RWPE2 (cell line): ENCODE measurements around the gene USE1.

ENCODE experiments used
- ATAC-seq: fragments of 200-7000 bp; cut with Tn5 transposase; 3 replicates; pipeline ENCODE4 v1.9.1; 2021; ENCODE audit warnings: low read depth
- DNase-seq: peaks from one replicate; pipeline ENCODE4 v3.0.0-alpha.2; 2020; ENCODE audit warnings: low spot score
- H3K27ac ChIP-seq: fragments of 450-650 bp; 2 replicates; pipeline ENCODE4 v1.5.1; 2017; ENCODE audit warnings: mild to moderate bottlenecking; ENCODE audit not compliant: poor library complexity, severe bottlenecking
- H3K27me3 ChIP-seq: fragments of 250-450 bp; sonication (Bioruptor Pico); 2 replicates; pipeline ENCODE4 v1.5.1; 2021; ENCODE audit warnings: mild to moderate bottlenecking, moderate library complexity; ENCODE audit not compliant: insufficient read depth, poor library complexity, severe bottlenecking
- H3K36me3 ChIP-seq: fragments of 250-450 bp; sonication (Bioruptor Pico); 2 replicates; pipeline ENCODE4 v1.5.1; 2020; ENCODE audit warnings: low read depth, mild to moderate bottlenecking, moderate library complexity
- H3K4me1 ChIP-seq: fragments of 250-450 bp; sonication (Bioruptor Pico); 2 replicates; pipeline ENCODE4 v1.5.1; 2021; ENCODE audit warnings: mild to moderate bottlenecking, moderate library complexity; ENCODE audit not compliant: insufficient read depth, poor library complexity, severe bottlenecking
- H3K4me3 ChIP-seq: fragments of 250-450 bp; sonication (Bioruptor Pico); 2 replicates; pipeline ENCODE4 v1.5.1; 2021; ENCODE audit warnings: mild to moderate bottlenecking, moderate library complexity; ENCODE audit not compliant: severe bottlenecking
- H3K9me3 ChIP-seq: fragments of 250-450 bp; sonication (Bioruptor Pico); 2 replicates; pipeline ENCODE4 v1.5.1; 2021; ENCODE audit warnings: mild to moderate bottlenecking, moderate library complexity; ENCODE audit not compliant: severe bottlenecking
- TF ChIP-seq, protein P1 (sequence below): fragments of 450-650 bp; IDR thresholded peaks from one replicate; pipeline ENCODE4 v1.5.1; 2017; ENCODE audit warnings: mild to moderate bottlenecking, moderate library complexity; ENCODE audit not compliant: poor library complexity, severe bottlenecking

Gene USE1, protein sequence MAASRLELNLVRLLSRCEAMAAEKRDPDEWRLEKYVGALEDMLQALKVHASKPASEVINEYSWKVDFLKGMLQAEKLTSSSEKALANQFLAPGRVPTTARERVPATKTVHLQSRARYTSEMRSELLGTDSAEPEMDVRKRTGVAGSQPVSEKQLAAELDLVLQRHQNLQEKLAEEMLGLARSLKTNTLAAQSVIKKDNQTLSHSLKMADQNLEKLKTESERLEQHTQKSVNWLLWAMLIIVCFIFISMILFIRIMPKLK

DNA sequence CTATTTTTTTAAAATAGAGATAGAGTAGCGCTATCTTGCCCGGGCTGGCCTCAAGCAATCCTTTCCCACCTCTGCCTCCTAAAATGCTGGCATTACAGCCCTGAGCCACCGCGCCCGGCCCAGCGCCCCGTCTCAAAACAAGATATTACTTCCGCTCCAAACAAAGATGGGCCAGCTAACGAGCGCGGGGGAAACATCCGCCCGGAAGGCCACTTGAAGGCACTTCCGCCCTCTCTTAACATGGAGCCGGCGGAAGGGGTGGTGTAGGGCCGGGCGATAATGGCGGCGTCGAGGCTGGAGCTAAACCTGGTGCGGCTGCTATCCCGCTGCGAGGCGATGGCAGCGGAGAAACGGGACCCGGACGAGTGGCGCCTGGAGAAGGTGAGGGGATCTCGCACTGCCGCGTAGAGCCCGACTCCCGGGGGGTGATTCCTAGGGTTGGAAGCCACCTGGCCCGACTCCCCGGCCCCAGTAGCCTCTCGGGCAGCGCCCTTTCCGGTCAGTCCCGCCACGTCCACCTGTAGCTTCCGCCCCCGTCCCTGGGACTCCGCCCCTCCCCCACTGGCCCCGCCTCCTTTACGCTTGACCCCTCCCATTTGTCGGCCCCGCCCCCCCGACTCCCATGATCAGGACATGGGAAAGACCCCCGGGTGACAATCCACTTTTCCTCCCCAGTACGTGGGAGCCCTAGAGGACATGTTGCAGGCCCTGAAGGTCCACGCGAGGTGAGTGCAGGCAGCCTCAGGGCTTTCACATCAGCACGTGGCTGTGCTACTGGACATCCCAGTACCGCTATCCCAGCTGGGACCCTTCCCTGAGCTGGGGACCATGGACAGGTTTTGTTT is at the start of gene USE1:
TSS of gene USE1 (plus strand) at position 231 of the 845 bp plus-strand sequence. CDS start at position 280, 49 bp downstream.
- H3K27ac ChIP-seq: peak within 1 kb of the TSS; percentile 80
- no peaks in the 10 kb centered on the region for H3K9me3 ChIP-seq
- TF ChIP-seq, protein P1, sequence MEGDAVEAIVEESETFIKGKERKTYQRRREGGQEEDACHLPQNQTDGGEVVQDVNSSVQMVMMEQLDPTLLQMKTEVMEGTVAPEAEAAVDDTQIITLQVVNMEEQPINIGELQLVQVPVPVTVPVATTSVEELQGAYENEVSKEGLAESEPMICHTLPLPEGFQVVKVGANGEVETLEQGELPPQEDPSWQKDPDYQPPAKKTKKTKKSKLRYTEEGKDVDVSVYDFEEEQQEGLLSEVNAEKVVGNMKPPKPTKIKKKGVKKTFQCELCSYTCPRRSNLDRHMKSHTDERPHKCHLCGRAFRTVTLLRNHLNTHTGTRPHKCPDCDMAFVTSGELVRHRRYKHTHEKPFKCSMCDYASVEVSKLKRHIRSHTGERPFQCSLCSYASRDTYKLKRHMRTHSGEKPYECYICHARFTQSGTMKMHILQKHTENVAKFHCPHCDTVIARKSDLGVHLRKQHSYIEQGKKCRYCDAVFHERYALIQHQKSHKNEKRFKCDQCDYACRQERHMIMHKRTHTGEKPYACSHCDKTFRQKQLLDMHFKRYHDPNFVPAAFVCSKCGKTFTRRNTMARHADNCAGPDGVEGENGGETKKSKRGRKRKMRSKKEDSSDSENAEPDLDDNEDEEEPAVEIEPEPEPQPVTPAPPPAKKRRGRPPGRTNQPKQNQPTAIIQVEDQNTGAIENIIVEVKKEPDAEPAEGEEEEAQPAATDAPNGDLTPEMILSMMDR: no peak
- H3K36me3 ChIP-seq: peaks cover 11% of the 10 kb centered on the region
- H3K4me3 ChIP-seq: peak within 1 kb of the TSS; percentile 91
- H3K4me1 ChIP-seq: peaks cover 3% of the 10 kb centered on the region
- peak; percentile 94 for ATAC-seq
- peak; percentile 91 for DNase-seq
- H3K27me3 ChIP-seq: no peaks in the 10 kb centered on the region

DNA sequence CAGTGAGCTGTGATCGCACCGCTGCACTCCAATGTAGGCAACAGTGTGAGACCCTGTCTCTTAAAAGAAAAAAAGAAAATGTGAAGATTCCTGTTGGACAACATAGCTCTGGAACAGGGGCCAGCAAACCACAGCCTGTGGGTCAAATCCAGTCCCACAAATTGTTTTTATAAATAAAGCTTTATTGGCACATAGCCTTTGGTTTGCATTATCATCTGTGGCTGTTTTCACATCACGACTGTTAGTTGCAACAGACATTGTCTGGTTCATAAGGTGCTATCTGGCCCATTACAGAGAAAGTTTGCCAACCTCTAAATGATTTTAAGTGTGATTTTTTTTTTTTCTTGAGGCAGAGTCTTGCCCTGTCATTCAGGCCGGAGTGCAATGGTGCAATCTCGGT is 49.4 kb upstream of the USE1 start:
- H3K4me1 ChIP-seq: no peaks in the 10 kb centered on the region

DNA sequence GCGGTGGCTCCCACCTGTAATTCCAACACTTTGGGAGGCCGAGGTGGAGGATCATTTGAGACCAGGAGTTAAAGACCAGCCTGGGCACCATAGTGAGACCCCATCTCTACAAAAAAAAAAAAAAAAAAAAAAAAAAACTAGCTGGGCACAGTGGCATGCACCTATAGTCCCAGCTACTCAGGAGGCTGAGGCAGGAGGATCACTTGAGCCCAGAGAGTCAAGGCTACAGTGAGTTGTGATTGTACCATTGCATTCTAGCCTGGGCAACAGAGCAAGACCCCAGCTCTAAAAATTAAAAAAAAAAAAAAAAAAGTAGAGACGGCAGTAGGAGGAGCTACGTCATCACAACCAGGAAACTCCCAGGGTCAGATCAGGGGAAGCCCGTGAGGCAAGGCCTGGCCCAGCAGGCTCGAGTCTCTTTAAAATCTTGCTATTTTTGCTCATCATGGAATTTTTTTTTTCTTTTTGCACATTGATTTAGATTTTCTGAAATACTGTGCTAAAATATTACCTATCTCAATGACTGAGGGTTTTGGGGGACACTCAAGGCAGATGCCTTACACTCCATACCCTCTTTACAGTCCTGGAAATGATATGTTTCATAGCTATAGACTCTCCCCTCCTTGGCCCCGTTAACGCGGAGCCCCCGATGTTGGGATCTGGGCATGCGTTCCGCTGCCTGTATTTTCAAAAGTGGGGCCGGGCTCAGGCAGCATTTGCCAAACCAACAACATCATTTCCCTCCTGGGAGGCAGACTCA is 44.4 kb upstream of the USE1 start:
- H3K27me3 ChIP-seq: no peaks in the 10 kb centered on the region
- ATAC-seq (no peak), DNase-seq (no peak)
- no peak overlapping the region for H3K27ac ChIP-seq
- H3K4me1 ChIP-seq: no peaks in the 10 kb centered on the region
- H3K9me3 ChIP-seq: no peaks in the 10 kb centered on the region
- H3K4me3 ChIP-seq: no peak overlapping the region
- peaks cover 68% of the 10 kb centered on the region for H3K36me3 ChIP-seq
- TF ChIP-seq, protein P1: no peak

More for the DNA sequence above, 49.4 kb upstream of the USE1 start:
- H3K36me3 ChIP-seq: peaks cover 67% of the 10 kb centered on the region
- TF ChIP-seq, protein P1: no peak
- no peaks in the 10 kb centered on the region for H3K9me3 ChIP-seq
- no peak overlapping the region for H3K4me3 ChIP-seq
- H3K27ac ChIP-seq: no peak overlapping the region
- no peak for DNase-seq
- no peak for ATAC-seq
- H3K27me3 ChIP-seq: no peaks in the 10 kb centered on the region

DNA sequence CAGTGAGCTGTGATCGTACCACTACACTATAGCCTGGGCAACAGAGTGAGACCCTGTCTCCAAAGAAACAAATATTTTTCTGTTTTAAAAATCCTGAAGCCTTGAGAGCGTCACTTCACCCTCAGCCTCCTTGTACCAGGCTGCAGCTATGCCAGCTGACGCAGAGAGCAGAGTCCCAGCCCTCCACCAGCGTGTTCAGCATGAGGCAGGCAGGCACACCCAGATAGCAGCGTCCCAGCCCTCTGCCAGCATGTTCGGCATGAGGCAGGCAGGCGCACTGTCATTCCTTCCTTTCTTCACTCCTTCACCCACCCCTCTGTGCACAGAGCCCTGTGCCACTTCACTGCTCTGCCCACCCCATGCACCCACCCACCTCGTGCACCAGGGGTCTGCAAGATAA is 43.3 kb upstream of the USE1 start:
- Histone ChIP-seq H3K27ac (no peak overlapping the region), H3K4me1 (no peaks in the 10 kb centered on the region), H3K4me3 (no peak overlapping the region), H3K27me3 (no peaks in the 10 kb centered on the region), H3K9me3 (no peaks in the 10 kb centered on the region), H3K36me3 (peaks cover 70% of the 10 kb centered on the region)
- DNase-seq: no peak
- ATAC-seq: no peak
- TF ChIP-seq, protein P1: no peak
